ENCODE measurements around the gene ICE2. TPM values are rescaled to one million over a fixed set of nuclear protein-coding genes. Genes with fewer than 3 reads are reported as not detected.

ICE2 gene
- polyA plus RNA-seq, 4 donors: 64.2 to 97.3 (median 88.6) TPM

- DNase-seq (ENCODE audit: low read depth in 4 of 4, low spot score in 3 of 4): no peak
Observed at GRCh38 chr15:60374209-60374608, 104.7 kb downstream of the ICE2 start.

DNA sequence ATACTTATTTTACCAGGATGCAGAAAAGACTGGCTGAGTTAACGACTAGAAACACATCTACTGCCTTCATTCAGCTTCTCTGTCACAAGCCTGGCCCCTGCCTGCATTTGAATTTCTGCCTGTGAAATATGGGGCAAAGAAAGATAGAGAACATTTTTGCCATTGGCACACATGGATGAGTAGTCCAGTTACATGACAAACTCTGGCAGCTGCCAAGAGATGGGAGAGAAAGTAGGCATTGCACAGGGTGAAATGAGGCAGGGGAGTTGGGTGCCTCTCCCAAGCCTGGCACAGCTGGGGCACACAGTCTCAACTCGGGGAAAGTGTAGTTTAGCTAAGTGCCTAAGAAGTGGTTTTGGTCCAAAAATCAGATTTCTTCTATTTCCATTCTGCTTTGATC lies 105.2 kb downstream of the ICE2 start:
- no peak for DNase-seq (ENCODE audit: low read depth in 4 of 4, low spot score in 3 of 4)

DNA sequence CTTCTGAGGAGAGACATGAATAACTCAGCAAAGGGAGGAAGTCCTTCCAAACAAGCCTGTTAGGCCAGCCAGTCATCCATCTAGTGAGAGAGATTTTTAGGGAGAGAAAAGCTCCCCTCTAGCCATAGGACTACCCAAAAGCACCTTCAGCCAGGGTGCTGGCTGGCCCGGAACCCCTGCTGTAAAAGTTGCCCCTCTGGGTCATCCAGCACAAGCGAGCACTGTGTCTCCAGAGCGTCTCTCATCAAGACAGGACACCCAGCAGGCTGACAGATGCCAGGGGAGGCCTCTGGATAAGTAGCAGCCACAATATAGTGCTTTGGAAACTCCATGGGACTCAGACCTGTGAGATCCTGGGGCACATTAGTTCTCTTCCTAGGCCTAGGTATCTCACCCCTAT lies 105.6 kb downstream of the ICE2 start:
- DNase-seq (ENCODE audit: low read depth in 4 of 4, low spot score in 3 of 4): no peak

DNA sequence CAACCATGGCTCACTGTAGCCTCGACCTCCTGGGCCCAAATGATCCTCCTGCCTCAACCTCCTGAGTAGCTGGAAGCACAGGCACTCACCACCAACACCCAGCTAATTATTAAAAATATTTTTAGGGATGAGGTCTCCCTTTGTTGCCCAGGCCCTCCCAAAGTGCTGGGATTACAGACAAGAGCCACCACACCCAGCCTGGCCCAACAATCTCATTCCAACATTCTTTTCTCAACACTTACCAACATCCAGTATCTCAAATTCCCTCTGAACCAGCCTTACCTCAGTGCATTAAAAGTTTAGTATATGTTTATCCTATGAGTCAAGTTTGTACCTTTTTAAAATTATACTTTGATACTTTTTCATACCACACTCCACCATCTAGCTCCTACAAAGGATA lies 106.2 kb downstream of the ICE2 start:
- DNase-seq (ENCODE audit: low read depth in 4 of 4, low spot score in 3 of 4): no peak

GRCh38 chr15:60372227-60372626 lies 106.7 kb downstream of the ICE2 start:
- DNase-seq (ENCODE audit: low read depth in 4 of 4, low spot score in 3 of 4): no peak

GRCh38 chr15:60371175-60372051 lies 107.5 kb downstream of the ICE2 start:
- DNase-seq (ENCODE audit: low read depth in 4 of 4, low spot score in 3 of 4): no peak

DNA sequence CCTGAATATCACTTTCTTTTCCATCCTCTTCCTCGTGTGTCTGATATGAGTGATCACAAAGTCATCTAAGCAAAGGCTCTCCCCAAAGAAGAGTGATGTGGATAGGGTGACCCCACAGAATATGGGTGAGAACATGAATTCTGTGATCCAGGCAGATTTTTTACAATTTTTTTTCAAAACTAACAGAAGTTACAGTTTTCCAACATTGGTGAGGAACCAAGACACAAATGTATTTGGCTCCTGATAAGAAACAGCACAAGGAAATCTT lies 108.1 kb downstream of the ICE2 start:
- DNase-seq (ENCODE audit: low read depth in 4 of 4, low spot score in 3 of 4): no peak

- no peak for DNase-seq (ENCODE audit: low read depth in 4 of 4, low spot score in 3 of 4)
Observed at GRCh38 chr15:60370105-60370868, 108.7 kb downstream of the ICE2 start.

DNA sequence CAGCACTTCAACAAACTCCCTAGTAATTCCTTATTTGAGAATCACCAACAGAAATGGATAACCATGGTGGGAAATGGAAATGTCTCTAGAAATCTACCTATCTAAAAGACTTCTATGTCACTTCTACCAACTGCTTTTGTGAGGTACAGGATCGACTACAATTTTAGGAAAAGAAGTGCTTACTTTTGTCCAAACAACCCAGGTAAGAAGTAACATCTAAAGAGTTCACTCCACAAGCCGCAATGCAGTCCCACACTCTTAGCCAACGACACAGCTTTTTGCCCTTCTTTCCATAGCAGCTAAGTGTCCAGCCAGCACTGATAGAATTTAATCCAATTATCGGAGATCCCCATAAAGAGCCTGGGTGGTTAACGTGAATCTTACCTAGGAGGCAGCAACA lies 109.2 kb downstream of the ICE2 start:
- no peak for DNase-seq (ENCODE audit: low read depth in 4 of 4, low spot score in 3 of 4)

Other genes with a start within 250 kb of the ICE2 start
- gene ANXA2, start 81.2 kb downstream of the ICE2 start, polyA plus RNA-seq (ENCODE audit: insufficient read length in 4 of 4): 100 to 1,000 TPM; 463 to 827 (median 632) TPM